Esophagus muscularis mucosa (tissue), 3 donors: Measurements from ENCODE around the gene CAMKMT.

Experiments used
- POLR2AphosphoS5 ChIP-seq, 2 donors: sonication (generic); formaldehyde crosslinking; IDR thresholded peaks; one replicate each; pipeline ENCODE4 v1.6.1; 2017; ENCODE audit warnings: antibody characterized with exemption in 2 of 2
- TF ChIP-seq, protein P1 (sequence below), 3 experiments: fragments of 200-600 bp in 2 of 3; fragments of 450-650 bp in 1 of 3; sonication (generic) in 2 of 3; IDR thresholded peaks; one replicate each; pipeline ENCODE4 v1.5.1; 2017 to 2019; ENCODE audit warnings: antibody characterized with exemption in 3 of 3, mild to moderate bottlenecking in 2 of 3, moderate library complexity in 1 of 3

GRCh38 chr2:44799105-44799504, 437.4 kb downstream of the CAMKMT start:
- TF ChIP-seq, protein P1, sequence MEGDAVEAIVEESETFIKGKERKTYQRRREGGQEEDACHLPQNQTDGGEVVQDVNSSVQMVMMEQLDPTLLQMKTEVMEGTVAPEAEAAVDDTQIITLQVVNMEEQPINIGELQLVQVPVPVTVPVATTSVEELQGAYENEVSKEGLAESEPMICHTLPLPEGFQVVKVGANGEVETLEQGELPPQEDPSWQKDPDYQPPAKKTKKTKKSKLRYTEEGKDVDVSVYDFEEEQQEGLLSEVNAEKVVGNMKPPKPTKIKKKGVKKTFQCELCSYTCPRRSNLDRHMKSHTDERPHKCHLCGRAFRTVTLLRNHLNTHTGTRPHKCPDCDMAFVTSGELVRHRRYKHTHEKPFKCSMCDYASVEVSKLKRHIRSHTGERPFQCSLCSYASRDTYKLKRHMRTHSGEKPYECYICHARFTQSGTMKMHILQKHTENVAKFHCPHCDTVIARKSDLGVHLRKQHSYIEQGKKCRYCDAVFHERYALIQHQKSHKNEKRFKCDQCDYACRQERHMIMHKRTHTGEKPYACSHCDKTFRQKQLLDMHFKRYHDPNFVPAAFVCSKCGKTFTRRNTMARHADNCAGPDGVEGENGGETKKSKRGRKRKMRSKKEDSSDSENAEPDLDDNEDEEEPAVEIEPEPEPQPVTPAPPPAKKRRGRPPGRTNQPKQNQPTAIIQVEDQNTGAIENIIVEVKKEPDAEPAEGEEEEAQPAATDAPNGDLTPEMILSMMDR (IDR thresholded peaks at IDR 0.05) = no peak
- TF ChIP-seq POLR2AphosphoS5 (IDR thresholded peaks at IDR 0.05) = no peak
